UCSD-AML1 (cell line): ENCODE results near the gene NDRG2.
A peak's percentile ranks its signal among the peaks of the same experiment; 100 is the strongest.

ENCODE experiments used
- DNase-seq: peaks from one replicate; lab custom pipeline; 2025; ENCODE audit not compliant: unreplicated experiment; lab: John Stamatoyannopoulos, UW

Gene NDRG2

GRCh38 chr14:21037156-21037555, 12.3 kb upstream of the NDRG2 start:
- no peak for DNase-seq

GRCh38 chr14:21036751-21037150, 11.9 kb upstream of the NDRG2 start:
- DNase-seq = no peak

GRCh38 chr14:21034707-21035106, 9.8 kb upstream of the NDRG2 start, which contains the start of gene RNASE13:
TSS of gene RNASE13 (minus strand) at chr14:21034807. CDS start at chr14:21034288, 519 bp downstream.
- no peak for DNase-seq

GRCh38 chr14:21033133-21033698, 8.4 kb upstream of the NDRG2 start:
- DNase-seq = no peak

GRCh38 chr14:21032326-21033132, 7.7 kb upstream of the NDRG2 start:
- DNase-seq = no peak

GRCh38 chr14:21030531-21030930, 5.7 kb upstream of the NDRG2 start:
- DNase-seq = no peak

GRCh38 chr14:21029917-21030316, 5.1 kb upstream of the NDRG2 start, which contains the start of gene TPPP2:
TSS of gene TPPP2 (plus strand) at chr14:21030217. CDS start at chr14:21030582, 365 bp downstream.
- DNase-seq = no peak

GRCh38 chr14:21026988-21027315, 2.1 kb upstream of the NDRG2 start:
- DNase-seq = no peak

- no peak for DNase-seq
Observed at GRCh38 chr14:21026274-21026987, 1.6 kb upstream of the NDRG2 start.

- no peak for DNase-seq
Observed at GRCh38 chr14:21025371-21026273, 761 bp upstream of the NDRG2 start.

- DNase-seq = peak; percentile 27
Observed at GRCh38 chr14:21023817-21024584, 860 bp downstream of the NDRG2 start.

- DNase-seq = peak; percentile 53
Observed at GRCh38 chr14:21023174-21023573, 1.7 kb downstream of the NDRG2 start.

GRCh38 chr14:21022686-21023085, 2.2 kb downstream of the NDRG2 start:
- no peak for DNase-seq

GRCh38 chr14:21020977-21021545, 3.8 kb downstream of the NDRG2 start:
- DNase-seq = no peak

GRCh38 chr14:21019366-21019765, 5.5 kb downstream of the NDRG2 start:
- no peak for DNase-seq

GRCh38 chr14:21018781-21019180, 6.1 kb downstream of the NDRG2 start:
- DNase-seq = no peak

- DNase-seq = no peak
Observed at GRCh38 chr14:21018286-21018685, 6.6 kb downstream of the NDRG2 start.

GRCh38 chr14:21017528-21018245, 7.2 kb downstream of the NDRG2 start:
- peak; percentile 67 for DNase-seq
